OCI-LY1 (cell line): ENCODE data around the gene DCUN1D4.
"Not testable (repeated sequence)": the region's sequence is repeated elsewhere in the genome, so short reads cannot be mapped to it uniquely, and the experiment has no call there.

Experiments used
- H2AFZ ChIP-seq: fragments of 200-600 bp; sonication (generic), shearing (Covaris generic); 2 replicates; pipeline ENCODE4 v1.6.0; 2014; ENCODE audit warnings: antibody characterized with exemption, mild to moderate bottlenecking, low read length
- H3F3A ChIP-seq: fragments of 200-600 bp; sonication (generic), shearing (Covaris generic); 2 replicates; pipeline ENCODE4 v1.6.0; 2014; ENCODE audit warnings: mild to moderate bottlenecking, antibody characterized with exemption, low read length, moderate library complexity; ENCODE audit not compliant: insufficient read depth
- H3K27ac ChIP-seq: fragments of 200-600 bp; sonication (generic); 2 replicates; pipeline ENCODE4 v1.5.1; 2014; ENCODE audit warnings: low read length, mixed run types, mild to moderate bottlenecking, low read depth; ENCODE audit not compliant: poor library complexity, severe bottlenecking
- H3K27me3 ChIP-seq: fragments of 200-600 bp; sonication (generic); 2 replicates; pipeline ENCODE4 v1.6.0; 2014; ENCODE audit warnings: antibody characterized with exemption, mild to moderate bottlenecking, low read length, moderate library complexity; ENCODE audit not compliant: insufficient read depth
- H3K36me3 ChIP-seq: fragments of 200-600 bp; sonication (generic); 2 replicates; pipeline ENCODE4 v1.6.1; 2014; ENCODE audit warnings: mild to moderate bottlenecking, antibody characterized with exemption, low read length, moderate library complexity, mixed read lengths; ENCODE audit not compliant: insufficient read depth
- H3K4me1 ChIP-seq: fragments of 200-600 bp; sonication (generic); 2 replicates; pipeline ENCODE4 v1.5.1; 2014; ENCODE audit warnings: mild to moderate bottlenecking, low read length, moderate library complexity; ENCODE audit not compliant: insufficient read depth, severe bottlenecking
- H3K4me2 ChIP-seq: fragments of 200-600 bp; sonication (generic), shearing (Covaris generic); 2 replicates; pipeline ENCODE4 v1.6.1; 2014; ENCODE audit warnings: low read length
- H3K4me3 ChIP-seq: fragments of 200-600 bp; sonication (generic); 2 replicates; pipeline ENCODE4 v1.5.1; 2014; ENCODE audit warnings: low read length, low read depth, mild to moderate bottlenecking, mixed read lengths; ENCODE audit not compliant: poor library complexity, severe bottlenecking
- H3K79me2 ChIP-seq: fragments of 200-600 bp; shearing (Covaris generic); 2 replicates; pipeline ENCODE4 v1.6.1; 2016; ENCODE audit warnings: mixed run types, low read length, mixed read lengths; ENCODE audit not compliant: insufficient read depth
- H3K9ac ChIP-seq: fragments of 200-600 bp; sonication (generic), shearing (Covaris generic); 2 replicates; pipeline ENCODE4 v1.6.1; 2014; ENCODE audit warnings: mild to moderate bottlenecking, low read length, mixed read lengths
- H3K9me2 ChIP-seq: fragments of 200-600 bp; sonication (generic), shearing (Covaris generic); 2 replicates; pipeline ENCODE4 v1.6.1; 2014; ENCODE audit warnings: low read depth, mild to moderate bottlenecking, low read length, mixed read lengths
- H3K9me3 ChIP-seq: fragments of 200-600 bp; shearing (Covaris generic); 2 replicates; pipeline ENCODE4 v1.6.1; 2014; ENCODE audit warnings: low read length, mixed read lengths
- H4K20me1 ChIP-seq: fragments of 200-600 bp; sonication (generic), shearing (Covaris generic); 2 replicates; pipeline ENCODE4 v1.6.0; 2016; ENCODE audit warnings: mild to moderate bottlenecking, low read length; ENCODE audit not compliant: insufficient read depth
- EZH2 ChIP-seq: fragments of 200-600 bp; sonication (generic), shearing (Covaris generic); IDR thresholded peaks from 2 replicates; pipeline ENCODE4 v1.8.0; 2017; ENCODE audit warnings: borderline replicate concordance, mixed run types, mild to moderate bottlenecking, antibody characterized with exemption, low read length, moderate library complexity, mixed read lengths
- TF ChIP-seq, protein P1 (sequence below): fragments of 200-600 bp; sonication (generic), shearing (Covaris generic); IDR thresholded peaks from 2 replicates; pipeline ENCODE4 v1.5.1; 2017; ENCODE audit warnings: mild to moderate bottlenecking, antibody characterized with exemption, low read length, moderate library complexity, mixed read lengths

DCUN1D4 gene

DNA sequence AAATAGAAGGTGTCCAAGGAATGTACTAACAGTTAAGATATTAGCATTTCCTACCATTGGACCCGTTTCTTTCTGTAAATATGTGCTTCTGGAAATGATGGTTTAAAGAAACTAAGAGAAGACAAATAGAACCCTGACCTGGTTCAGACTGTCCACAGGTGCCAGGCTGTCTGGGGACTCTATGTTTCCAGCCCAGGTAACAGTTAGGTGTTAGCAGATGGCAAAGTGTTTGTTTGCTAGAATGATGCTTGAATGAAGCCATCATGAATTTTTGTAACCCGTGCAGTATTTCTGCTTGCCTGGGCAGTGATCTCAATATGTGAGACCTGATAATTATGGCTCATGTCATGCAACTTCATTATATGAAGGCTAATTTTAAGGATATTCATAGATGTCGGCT is 89.7 kb downstream of the DCUN1D4 start:
- no peak overlapping the region for H2AFZ ChIP-seq
- no peaks in the 10 kb centered on the region for H3K36me3 ChIP-seq
- H3K4me3 ChIP-seq = no peak overlapping the region
- no peaks in the 10 kb centered on the region for H4K20me1 ChIP-seq
- H3K9ac ChIP-seq = no peak overlapping the region
- H3K79me2 ChIP-seq = no peaks in the 10 kb centered on the region
- no peaks in the 10 kb centered on the region for H3K4me1 ChIP-seq
- TF ChIP-seq, protein P1, sequence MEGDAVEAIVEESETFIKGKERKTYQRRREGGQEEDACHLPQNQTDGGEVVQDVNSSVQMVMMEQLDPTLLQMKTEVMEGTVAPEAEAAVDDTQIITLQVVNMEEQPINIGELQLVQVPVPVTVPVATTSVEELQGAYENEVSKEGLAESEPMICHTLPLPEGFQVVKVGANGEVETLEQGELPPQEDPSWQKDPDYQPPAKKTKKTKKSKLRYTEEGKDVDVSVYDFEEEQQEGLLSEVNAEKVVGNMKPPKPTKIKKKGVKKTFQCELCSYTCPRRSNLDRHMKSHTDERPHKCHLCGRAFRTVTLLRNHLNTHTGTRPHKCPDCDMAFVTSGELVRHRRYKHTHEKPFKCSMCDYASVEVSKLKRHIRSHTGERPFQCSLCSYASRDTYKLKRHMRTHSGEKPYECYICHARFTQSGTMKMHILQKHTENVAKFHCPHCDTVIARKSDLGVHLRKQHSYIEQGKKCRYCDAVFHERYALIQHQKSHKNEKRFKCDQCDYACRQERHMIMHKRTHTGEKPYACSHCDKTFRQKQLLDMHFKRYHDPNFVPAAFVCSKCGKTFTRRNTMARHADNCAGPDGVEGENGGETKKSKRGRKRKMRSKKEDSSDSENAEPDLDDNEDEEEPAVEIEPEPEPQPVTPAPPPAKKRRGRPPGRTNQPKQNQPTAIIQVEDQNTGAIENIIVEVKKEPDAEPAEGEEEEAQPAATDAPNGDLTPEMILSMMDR = no peak
- TF ChIP-seq EZH2 = no peak
- no peaks in the 10 kb centered on the region for H3K9me3 ChIP-seq
- H3K27ac ChIP-seq = no peak overlapping the region
- no peak overlapping the region for H3K4me2 ChIP-seq
- no peaks in the 10 kb centered on the region for H3K9me2 ChIP-seq
- H3F3A ChIP-seq = no peaks in the 10 kb centered on the region
- H3K27me3 ChIP-seq = no peaks in the 10 kb centered on the region

DNA sequence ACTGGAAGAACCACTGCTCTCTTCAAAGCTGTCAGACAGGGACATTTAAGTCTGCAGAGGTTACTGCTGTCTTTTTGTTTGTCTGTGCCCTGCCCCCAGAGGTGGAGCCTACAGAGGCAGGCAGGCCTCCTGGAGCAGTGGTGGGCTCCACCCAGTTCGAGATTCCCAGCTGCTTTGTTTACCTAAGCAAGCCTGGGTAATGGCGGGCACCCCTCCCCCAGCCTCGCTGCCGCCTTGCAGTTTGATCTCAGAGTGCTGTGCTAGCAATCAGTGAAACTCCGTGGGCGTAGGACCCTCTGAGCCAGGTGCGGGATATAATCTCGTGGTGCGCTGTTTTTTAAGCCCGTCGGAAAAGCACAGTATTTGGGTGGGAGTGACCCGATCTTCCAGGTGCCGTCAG is 97.5 kb downstream of the DCUN1D4 start:
- H3F3A ChIP-seq, H3K4me1 ChIP-seq, H3K79me2 ChIP-seq, H3K36me3 ChIP-seq, H3K27me3 ChIP-seq, H2AFZ ChIP-seq, H3K27ac ChIP-seq, H3K9me2 ChIP-seq, H3K9me3 ChIP-seq, H4K20me1 ChIP-seq, H3K9ac ChIP-seq, H3K4me2 ChIP-seq, H3K4me3 ChIP-seq: not testable (repeated sequence)

DNA sequence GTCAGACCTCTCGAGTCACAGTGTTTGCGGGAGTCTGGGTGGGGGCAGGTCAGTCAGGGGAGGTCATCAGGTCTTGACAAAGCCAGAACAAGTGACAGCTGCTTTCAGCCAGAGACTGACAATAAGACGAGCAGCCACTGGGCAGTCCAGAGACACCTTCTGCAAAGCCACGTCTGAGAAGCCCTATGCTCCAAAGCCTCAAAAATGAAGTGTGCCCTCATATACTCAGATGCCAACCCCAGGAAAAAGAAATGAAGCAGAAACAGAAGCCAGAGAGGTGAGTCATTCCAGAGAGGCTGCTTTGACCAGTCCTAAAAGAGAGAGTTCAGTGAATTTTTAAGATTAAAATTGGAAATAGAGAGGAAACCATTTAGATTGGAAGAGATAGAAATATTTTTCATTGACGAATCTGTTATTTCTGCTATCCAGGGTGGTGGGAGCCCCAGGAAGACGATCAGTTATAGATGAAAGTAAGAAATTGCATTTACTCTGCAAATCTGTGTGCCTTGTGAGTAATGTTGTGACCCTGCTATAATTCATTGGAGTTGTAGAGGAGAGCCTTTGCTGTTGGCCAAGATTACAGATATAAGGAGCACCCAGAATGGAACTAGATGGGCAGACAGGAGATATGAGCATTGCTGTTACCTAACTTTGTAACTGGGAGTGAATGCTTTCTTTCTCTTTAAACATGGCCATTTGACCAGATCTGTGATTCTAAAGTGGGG is 99.3 kb downstream of the DCUN1D4 start:
- no peak for TF ChIP-seq EZH2
- TF ChIP-seq, protein P1 = no peak
- no peaks in the 10 kb centered on the region for H3K27me3 ChIP-seq
- no peak overlapping the region for H3K9ac ChIP-seq
- H3K4me2 ChIP-seq = no peak overlapping the region
- H3K9me2 ChIP-seq = no peaks in the 10 kb centered on the region
- H3K79me2 ChIP-seq = no peaks in the 10 kb centered on the region
- H4K20me1 ChIP-seq = no peaks in the 10 kb centered on the region
- H2AFZ ChIP-seq = no peak overlapping the region
- H3F3A ChIP-seq = no peaks in the 10 kb centered on the region
- H3K4me3 ChIP-seq = no peak overlapping the region
- no peaks in the 10 kb centered on the region for H3K4me1 ChIP-seq
- no peaks in the 10 kb centered on the region for H3K9me3 ChIP-seq
- H3K36me3 ChIP-seq = no peaks in the 10 kb centered on the region
- no peak overlapping the region for H3K27ac ChIP-seq

DNA sequence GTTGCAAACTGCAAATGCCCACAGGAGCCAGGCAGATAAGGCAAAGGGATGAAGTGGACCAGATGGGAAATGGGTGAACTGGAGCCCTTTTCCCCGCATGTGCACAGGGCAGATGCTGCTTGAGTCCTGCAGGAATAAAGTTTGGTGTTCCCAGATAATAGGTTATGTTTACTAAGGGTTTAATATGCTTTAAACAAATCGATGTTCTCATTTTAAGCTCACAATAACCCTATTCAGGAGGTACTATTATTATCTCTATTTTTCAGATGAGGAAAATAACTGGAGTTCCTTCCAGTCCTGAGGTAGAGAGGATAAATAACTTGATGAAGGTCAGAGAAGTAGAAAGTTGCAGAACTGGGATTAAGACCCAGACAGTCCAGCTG is 99.9 kb downstream of the DCUN1D4 start:
- H3K27ac ChIP-seq = no peak overlapping the region
- H3K27me3 ChIP-seq = no peaks in the 10 kb centered on the region
- no peaks in the 10 kb centered on the region for H4K20me1 ChIP-seq
- H3F3A ChIP-seq = no peaks in the 10 kb centered on the region
- H3K4me3 ChIP-seq = no peak overlapping the region
- no peaks in the 10 kb centered on the region for H3K79me2 ChIP-seq
- H2AFZ ChIP-seq = no peak overlapping the region
- no peaks in the 10 kb centered on the region for H3K9me2 ChIP-seq
- no peaks in the 10 kb centered on the region for H3K4me1 ChIP-seq
- no peak overlapping the region for H3K4me2 ChIP-seq
- H3K9me3 ChIP-seq = no peaks in the 10 kb centered on the region
- TF ChIP-seq, protein P1 = no peak
- no peak for TF ChIP-seq EZH2
- no peak overlapping the region for H3K9ac ChIP-seq
- no peaks in the 10 kb centered on the region for H3K36me3 ChIP-seq
